ENCODE results near the gene L3MBTL4.

DNA sequence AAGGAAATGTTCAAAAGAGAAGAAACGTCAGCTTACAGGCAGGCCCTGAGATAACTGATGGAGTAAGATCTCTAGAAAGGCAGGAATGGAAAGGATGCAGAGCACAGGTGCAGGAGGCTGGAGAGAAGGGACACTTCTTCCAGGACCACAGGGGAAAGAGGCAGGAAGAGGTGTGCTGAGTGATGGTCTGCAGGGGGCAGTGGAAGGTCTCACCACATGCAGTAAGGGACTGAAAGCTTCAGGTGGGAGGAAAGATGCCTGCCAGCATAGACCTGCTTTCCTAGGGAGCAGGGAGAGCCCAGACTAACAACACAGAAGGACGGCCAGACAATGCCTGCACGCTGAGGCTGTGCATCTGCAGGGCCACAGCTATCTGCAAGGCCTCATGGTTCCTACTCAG is 156.8 kb downstream of the L3MBTL4 start:
- TF ChIP-seq POLR2A (IDR thresholded peaks at IDR 0.05), result no peak
- TF ChIP-seq, protein P1, sequence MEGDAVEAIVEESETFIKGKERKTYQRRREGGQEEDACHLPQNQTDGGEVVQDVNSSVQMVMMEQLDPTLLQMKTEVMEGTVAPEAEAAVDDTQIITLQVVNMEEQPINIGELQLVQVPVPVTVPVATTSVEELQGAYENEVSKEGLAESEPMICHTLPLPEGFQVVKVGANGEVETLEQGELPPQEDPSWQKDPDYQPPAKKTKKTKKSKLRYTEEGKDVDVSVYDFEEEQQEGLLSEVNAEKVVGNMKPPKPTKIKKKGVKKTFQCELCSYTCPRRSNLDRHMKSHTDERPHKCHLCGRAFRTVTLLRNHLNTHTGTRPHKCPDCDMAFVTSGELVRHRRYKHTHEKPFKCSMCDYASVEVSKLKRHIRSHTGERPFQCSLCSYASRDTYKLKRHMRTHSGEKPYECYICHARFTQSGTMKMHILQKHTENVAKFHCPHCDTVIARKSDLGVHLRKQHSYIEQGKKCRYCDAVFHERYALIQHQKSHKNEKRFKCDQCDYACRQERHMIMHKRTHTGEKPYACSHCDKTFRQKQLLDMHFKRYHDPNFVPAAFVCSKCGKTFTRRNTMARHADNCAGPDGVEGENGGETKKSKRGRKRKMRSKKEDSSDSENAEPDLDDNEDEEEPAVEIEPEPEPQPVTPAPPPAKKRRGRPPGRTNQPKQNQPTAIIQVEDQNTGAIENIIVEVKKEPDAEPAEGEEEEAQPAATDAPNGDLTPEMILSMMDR (IDR thresholded peaks at IDR 0.05), result no peak

Measured in heart left ventricle (tissue), 13 donors.